GM23338 (cell line): ENCODE measurements around the gene R3HDM2.

Experiments used
- CTCF ChIP-seq, 2 experiments: fragments of 200-600 bp in 1 of 2; sonication (generic) in 1 of 2; conservative IDR thresholded peaks; 2 replicates each; pipeline versions ENCODE4 v1.5.1 to v1.6.1; 2016 to 2017; ENCODE audit warnings: antibody characterized with exemption in 2 of 2, low read depth in 2 of 2, mild to moderate bottlenecking in 2 of 2, moderate library complexity in 1 of 2
- JUNB ChIP-seq: IDR thresholded peaks from one replicate; pipeline ENCODE4 v1.6.1; 2016; ENCODE audit warnings: antibody characterized with exemption; ENCODE audit not compliant: unreplicated experiment
- NANOG ChIP-seq: IDR thresholded peaks from 2 replicates; pipeline ENCODE4 v1.6.1; 2016; ENCODE audit warnings: antibody characterized with exemption, borderline replicate concordance
- POLR2AphosphoS5 ChIP-seq: IDR thresholded peaks from 2 replicates; pipeline ENCODE4 v1.6.1; 2016; ENCODE audit warnings: antibody characterized with exemption, low read depth
- TF ChIP-seq, protein P1 (sequence below): IDR thresholded peaks from one replicate; pipeline ENCODE4 v1.6.1; 2018; ENCODE audit warnings: antibody characterized with exemption; ENCODE audit not compliant: unreplicated experiment

- TF ChIP-seq CTCF (conservative IDR thresholded peaks at IDR 0.05; ENCODE audit: low read depth in 2 of 2) (peak; percentile 95 to 100), POLR2AphosphoS5 (peak; percentile 61; the same call in 1 of the 2 replicates), JUNB (no peak), NANOG (no peak)
- TF ChIP-seq, protein P1, sequence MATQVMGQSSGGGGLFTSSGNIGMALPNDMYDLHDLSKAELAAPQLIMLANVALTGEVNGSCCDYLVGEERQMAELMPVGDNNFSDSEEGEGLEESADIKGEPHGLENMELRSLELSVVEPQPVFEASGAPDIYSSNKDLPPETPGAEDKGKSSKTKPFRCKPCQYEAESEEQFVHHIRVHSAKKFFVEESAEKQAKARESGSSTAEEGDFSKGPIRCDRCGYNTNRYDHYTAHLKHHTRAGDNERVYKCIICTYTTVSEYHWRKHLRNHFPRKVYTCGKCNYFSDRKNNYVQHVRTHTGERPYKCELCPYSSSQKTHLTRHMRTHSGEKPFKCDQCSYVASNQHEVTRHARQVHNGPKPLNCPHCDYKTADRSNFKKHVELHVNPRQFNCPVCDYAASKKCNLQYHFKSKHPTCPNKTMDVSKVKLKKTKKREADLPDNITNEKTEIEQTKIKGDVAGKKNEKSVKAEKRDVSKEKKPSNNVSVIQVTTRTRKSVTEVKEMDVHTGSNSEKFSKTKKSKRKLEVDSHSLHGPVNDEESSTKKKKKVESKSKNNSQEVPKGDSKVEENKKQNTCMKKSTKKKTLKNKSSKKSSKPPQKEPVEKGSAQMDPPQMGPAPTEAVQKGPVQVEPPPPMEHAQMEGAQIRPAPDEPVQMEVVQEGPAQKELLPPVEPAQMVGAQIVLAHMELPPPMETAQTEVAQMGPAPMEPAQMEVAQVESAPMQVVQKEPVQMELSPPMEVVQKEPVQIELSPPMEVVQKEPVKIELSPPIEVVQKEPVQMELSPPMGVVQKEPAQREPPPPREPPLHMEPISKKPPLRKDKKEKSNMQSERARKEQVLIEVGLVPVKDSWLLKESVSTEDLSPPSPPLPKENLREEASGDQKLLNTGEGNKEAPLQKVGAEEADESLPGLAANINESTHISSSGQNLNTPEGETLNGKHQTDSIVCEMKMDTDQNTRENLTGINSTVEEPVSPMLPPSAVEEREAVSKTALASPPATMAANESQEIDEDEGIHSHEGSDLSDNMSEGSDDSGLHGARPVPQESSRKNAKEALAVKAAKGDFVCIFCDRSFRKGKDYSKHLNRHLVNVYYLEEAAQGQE, result peak; percentile 10
Measured at GRCh38 chr12:57238854-57239554, 191.8 kb downstream of the R3HDM2 start.
